CD4-positive, alpha-beta T cell treated with Interleukin-12 subunit alpha and Interleukin-12 subunit beta, for 1 hour (primary cell): Measurements from ENCODE around the gene SEC31B.

Experiments used
- DNase-seq: peaks from one replicate; pipeline ENCODE4 v3.0.0-alpha.2; 2020

The SEC31B gene, protein sequence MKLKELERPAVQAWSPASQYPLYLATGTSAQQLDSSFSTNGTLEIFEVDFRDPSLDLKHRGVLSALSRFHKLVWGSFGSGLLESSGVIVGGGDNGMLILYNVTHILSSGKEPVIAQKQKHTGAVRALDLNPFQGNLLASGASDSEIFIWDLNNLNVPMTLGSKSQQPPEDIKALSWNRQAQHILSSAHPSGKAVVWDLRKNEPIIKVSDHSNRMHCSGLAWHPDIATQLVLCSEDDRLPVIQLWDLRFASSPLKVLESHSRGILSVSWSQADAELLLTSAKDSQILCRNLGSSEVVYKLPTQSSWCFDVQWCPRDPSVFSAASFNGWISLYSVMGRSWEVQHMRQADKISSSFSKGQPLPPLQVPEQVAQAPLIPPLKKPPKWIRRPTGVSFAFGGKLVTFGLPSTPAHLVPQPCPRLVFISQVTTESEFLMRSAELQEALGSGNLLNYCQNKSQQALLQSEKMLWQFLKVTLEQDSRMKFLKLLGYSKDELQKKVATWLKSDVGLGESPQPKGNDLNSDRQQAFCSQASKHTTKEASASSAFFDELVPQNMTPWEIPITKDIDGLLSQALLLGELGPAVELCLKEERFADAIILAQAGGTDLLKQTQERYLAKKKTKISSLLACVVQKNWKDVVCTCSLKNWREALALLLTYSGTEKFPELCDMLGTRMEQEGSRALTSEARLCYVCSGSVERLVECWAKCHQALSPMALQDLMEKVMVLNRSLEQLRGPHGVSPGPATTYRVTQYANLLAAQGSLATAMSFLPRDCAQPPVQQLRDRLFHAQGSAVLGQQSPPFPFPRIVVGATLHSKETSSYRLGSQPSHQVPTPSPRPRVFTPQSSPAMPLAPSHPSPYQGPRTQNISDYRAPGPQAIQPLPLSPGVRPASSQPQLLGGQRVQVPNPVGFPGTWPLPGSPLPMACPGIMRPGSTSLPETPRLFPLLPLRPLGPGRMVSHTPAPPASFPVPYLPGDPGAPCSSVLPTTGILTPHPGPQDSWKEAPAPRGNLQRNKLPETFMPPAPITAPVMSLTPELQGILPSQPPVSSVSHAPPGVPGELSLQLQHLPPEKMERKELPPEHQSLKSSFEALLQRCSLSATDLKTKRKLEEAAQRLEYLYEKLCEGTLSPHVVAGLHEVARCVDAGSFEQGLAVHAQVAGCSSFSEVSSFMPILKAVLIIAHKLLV

GRCh38 chr10:100519311-100520051, at the start of gene SEC31B:
Gene SEC31B, minus strand, starts transcription at chr10:100519861. Its CDS starts 2,909 bp downstream, at chr10:100516952.
- DNase-seq, result no peak

DNA sequence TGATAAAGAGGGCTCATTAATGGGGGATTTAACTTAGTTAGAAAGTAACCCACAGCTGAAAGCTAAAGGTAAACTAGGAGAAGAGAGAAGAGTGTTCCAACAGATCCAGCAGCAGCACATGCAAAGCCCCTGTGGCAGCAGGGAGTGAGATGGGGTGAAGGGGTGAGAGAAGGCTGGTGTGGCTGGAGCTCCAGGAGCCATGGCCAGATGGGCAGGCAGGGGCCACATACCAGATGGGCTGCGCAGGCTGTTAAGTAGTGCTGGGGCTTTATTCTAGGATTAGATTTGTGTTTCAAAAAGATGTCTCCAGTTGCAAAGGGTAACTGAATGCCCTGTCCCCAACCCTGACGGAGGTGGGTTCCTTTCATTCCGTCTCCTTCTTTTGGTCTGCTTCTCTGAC, 49.3 kb upstream of the SEC31B start:
- no peak for DNase-seq

GRCh38 chr10:100567826-100568225, 48.2 kb upstream of the SEC31B start:
- no peak for DNase-seq

- DNase-seq, result no peak
Observed at GRCh38 chr10:100567249-100567648, 47.6 kb upstream of the SEC31B start.

DNA sequence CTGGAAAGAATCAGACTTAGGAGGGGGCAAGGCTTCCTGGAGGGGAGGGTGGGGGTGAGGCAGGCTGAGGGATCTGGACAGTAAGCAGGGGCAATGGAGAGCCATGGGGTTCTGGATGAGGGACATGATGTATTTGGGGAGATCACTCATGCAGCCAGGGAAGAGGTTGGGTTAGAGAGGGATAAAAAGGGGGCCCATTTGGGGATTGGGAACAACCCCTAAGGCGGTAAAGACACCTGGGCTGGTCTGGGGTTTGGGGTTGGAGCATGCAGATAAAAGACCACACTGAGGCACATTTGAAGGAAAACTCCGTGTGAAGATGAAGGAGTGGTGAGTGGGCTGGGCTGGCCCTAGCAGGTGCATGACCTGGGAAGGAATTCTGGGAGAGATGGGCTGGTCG, 46.9 kb upstream of the SEC31B start:
- no peak for DNase-seq

DNA sequence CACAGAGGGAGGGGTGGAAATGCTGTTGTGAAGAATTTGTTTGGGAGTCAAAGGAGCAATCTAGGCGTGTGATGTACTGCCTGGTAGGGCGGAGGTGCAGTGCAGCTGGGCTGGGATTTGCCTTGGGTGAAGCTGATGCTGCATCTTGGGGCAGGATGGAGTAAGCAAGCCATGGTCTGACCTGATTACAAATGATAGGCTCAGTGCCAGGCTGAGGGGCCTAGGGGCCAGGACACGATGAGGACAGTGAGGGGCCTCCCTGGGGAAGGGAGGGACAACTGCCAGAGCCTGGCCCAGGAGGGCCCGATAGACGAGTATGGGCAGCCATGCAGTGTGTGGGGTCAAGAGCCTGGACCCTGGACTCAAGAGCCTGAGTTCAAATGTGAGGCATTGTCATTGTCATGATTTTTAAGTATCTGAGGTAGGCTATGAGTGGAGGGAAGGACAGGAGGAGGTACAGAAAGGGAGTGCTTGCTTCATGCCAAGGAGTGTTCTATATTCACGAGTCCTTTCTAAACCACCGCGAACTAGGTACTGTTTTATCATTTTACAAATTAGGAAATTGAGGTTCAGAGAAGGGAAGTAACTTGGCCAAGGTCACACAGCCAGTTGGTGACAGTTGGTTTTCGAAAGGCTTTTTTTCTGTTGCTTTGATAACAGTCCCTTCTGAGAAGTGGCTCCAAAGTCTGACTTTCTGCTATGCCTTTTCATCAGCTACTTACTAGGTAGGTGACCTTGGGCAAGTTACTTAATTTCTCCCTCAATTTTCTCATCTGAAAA, 45.7 kb upstream of the SEC31B start:
- DNase-seq, result no peak

DNA sequence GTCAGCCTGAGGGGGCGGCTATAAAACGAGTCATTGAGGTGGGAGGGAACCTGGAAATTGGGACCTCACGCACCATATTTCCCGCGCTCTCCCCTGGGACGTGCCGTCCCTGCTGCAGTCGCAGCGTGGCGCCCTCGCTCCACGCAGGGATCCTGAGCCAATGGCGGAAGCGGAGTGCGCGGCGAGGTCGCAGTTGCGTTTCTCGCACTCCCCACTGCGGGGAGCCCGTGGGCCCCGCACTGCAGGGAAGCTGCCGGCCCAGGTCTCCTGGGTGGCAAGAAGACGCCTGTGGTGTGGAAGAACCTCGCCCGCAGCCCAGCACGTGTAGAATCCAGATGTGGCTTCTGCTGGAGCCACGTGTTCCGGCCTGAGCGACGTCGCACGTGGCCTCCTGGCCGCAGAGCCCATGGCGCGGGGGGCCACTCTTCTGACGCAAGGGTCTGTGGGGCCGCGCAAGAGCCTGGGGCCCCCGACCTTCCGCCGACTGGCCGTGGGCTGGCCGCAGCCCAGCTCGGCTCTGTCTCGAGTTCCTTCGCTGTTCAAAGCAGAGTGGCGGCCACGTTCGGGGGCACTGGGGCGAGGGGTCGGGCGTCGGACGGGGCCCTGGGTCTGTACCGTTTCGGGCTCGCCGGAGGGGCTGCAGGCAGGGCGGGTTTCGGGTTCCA, 42.5 kb upstream of the SEC31B start:
- DNase-seq, result peak; percentile 79

DNA sequence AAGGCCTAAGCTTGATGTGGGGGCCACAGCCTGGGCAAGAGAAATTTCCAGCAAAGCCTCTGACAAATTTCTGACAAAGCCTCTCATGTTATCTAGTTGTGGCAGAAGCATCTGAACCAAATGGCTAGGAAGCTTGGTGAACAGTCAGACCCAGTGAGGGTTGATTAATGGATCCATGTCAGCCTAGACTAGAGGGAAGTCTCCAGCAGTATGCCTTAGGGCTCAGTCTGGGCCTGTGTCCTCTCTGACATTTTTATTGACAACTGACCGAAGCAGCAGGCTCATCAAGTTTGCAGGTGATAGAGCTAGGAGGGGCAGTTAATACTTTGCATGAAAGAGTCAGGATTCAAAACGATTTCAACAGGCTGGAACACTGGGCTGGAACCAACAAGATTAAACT, 41.3 kb upstream of the SEC31B start:
- DNase-seq, result no peak

- DNase-seq, result no peak
Observed at GRCh38 chr10:100560248-100560647, 40.6 kb upstream of the SEC31B start.

- no peak for DNase-seq
Observed at GRCh38 chr10:100554902-100555301, 35.2 kb upstream of the SEC31B start.

GRCh38 chr10:100553929-100554328, 34.3 kb upstream of the SEC31B start:
- DNase-seq, result no peak

GRCh38 chr10:100551738-100552137, 32.1 kb upstream of the SEC31B start:
- DNase-seq, result no peak

GRCh38 chr10:100551196-100551595, 31.5 kb upstream of the SEC31B start:
- DNase-seq, result no peak

DNA sequence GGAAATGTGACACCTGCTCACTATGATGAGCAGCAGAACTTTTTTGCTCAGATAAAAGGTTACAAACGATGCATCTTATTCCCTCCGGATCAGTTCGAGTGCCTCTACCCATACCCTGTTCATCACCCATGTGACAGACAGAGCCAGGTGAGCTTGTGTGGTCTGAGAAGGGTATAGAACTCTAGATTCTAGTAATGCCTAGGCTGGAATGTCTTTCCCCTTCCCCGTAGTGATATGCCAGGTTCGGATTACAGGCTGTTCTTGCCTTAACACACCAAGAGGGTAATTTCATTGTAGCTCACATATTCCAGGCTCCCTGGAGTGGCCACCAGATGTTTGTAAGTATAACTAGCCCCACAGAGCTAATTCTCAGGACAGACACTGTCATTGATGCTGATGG, 25.3 kb upstream of the SEC31B start:
- no peak for DNase-seq

- no peak for DNase-seq
Observed at GRCh38 chr10:100537475-100537874, 17.8 kb upstream of the SEC31B start.

DNA sequence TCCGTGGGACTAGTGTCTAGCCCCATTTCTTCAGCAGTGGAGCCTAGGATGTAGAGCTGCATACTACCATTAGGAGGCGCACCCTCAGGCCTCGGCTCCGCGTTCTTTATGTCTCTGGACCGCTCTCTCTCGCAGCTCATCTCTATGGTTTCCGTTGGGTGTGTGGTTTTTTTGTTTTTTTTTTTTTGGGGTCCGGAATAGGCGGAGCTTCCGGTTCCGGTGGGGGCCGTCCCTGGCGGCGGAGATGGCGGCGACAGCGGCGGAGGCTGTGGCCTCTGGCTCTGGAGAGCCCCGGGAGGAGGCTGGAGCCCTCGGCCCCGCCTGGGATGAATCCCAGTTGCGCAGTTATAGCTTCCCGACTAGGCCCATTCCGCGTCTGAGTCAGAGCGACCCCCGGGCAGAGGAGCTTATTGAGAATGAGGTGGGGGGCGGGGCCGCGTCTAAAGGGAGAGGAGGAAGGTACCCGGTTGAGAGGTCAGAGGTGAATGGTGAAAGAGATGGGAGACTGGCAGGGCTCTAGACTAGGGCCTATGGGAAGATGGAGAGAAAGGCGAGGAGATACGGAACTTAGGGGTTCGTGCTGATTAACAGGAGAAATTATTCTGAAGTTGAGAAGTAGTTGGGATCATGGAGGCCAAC, 16.2 kb upstream of the SEC31B start, which contains the start of gene HIF1AN:
HIF1AN (plus strand) TSS at position 229 of the 639 bp plus-strand sequence; CDS start at position 245, 16 bp downstream.
- peak; percentile 94 for DNase-seq

DNA sequence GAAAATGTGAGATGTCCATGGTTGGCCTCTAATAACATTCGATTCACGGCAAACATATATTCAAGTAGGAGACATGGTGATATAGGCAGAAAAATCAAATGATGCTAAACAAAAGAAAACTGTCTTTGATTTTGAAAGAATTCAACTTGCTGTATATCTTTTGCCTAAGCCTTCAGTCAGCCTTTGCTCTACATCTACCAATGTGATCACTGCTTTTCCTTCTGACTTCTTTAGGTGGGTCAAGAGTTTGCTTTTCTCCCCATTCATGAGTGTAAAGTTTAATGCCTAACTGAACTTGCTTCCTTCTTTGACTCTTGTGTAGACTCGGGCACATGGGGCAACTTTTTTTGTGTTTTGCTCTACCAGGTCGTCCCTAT, 15.7 kb upstream of the SEC31B start:
- DNase-seq, result no peak

GRCh38 chr10:100534726-100535125, 15.1 kb upstream of the SEC31B start:
- no peak for DNase-seq

DNA sequence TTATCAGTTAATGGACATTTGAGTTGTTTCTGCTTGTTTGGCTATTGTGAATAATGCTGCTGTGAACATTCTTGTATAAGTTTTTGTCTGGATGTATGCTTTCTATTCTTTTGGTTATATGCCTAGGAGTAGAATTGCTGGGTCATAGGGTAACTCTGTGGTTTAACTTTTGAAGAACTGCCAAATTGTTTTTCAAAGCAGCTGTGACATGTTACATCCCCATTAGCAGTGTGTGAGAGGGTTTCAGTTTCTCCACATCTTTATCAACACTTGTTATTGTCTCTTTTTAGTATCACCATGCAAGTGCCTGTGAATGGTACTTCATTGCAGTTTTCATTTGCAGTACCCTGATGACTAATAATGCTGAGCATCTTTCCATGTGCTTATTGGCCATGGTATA, 12.1 kb upstream of the SEC31B start:
- no peak for DNase-seq

DNA sequence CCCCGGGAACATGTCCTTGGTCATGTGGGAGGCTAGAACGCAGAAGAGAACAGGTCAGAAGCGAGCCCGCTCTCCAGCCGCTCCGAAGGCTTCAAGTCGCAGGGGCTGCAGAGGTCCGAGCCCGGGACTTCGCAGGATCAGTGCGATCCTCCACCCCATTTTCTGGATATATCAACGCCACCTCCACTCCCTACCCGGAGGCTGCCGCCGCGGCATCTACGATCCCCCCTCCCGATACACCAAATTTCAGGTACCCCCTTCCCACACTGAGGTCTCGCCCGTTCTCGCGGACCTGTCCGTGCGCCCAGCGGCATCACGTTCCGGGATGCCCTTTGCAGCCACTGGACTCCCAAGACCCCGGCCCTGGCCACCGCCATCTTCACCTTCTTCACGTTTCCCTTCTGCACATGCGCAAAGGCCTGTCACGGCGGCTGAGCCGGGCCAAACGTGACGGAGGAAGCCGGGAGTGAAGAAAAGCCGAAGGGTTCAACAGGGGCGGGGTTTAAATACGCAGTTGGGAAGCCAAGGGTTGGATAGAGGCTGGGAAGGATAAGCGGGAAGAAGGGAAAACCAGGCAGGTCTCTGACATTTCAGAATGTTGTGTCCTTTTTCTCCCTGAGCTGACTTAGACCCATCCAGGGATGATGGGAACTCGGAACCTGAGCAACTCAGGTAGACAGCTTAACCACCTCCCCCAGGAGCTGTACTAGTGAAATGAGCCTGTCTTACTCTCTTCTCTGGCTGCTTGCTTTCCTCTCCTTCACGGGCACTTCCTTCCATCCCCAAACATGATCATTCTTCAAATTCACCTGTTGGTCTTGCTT, 10.0 kb upstream of the SEC31B start, which contains the start of gene NDUFB8:
NDUFB8 (minus strand) TSS at position 397 of the 824 bp plus-strand sequence; CDS start at position 377, 20 bp downstream.
- peak; percentile 91 for DNase-seq
